HEK293 (cell line): ENCODE measurements around the gene PTPN4.

ENCODE experiments used
- CTCF ChIA-PET: fragments of 350-600 bp; formaldehyde crosslinking; extraction: SDS; loops from one replicate; lab custom pipeline; 2021; ENCODE audit warnings: antibody characterized with exemption; lab: Yijun Ruan, JAX
- POLR2A ChIA-PET: fragments of 300-600 bp; formaldehyde crosslinking; extraction: SDS; loops from one replicate; lab custom pipeline; 2020; ENCODE audit warnings: antibody characterized with exemption, inconsistent platforms; lab: Yijun Ruan, JAX
- H3K27ac ChIP-seq: fragments of 200-500 bp; sonication (Bioruptor generic); 2 replicates; pipeline ENCODE4 v1.5.1; 2014; ENCODE audit warnings: low read depth, low read length, control low read depth, inconsistent platforms; ENCODE audit errors: extremely low read depth
- H3K36me3 ChIP-seq, 2 experiments: fragments of 200-500 bp in 1 of 2; sonication (Bioruptor generic) in 1 of 2; 1 replicate in 1 of 2; 2 replicates in 1 of 2; pipeline ENCODE4 v1.5.1; 2014 to 2017; ENCODE audit warnings: inconsistent platforms in 2 of 2, low read length in 2 of 2; ENCODE audit not compliant: control insufficient read depth in 2 of 2, insufficient read depth in 1 of 2
- H3K4me1 ChIP-seq: fragments of 200-500 bp; sonication (Bioruptor generic); 2 replicates; pipeline ENCODE4 v1.5.1; 2014; ENCODE audit warnings: mild to moderate bottlenecking, low read length, inconsistent platforms; ENCODE audit not compliant: control insufficient read depth, insufficient read depth
- H3K4me3 ChIP-seq: 2 replicates; pipeline ENCODE4 v1.5.1; 2011; ENCODE audit warnings: low read depth, mild to moderate bottlenecking, control low read depth, low read length, moderate library complexity
- H3K9me3 ChIP-seq: fragments of 200-500 bp; sonication (Bioruptor generic); 2 replicates; pipeline ENCODE4 v1.5.1; 2014; ENCODE audit warnings: low read depth, low read length, inconsistent platforms; ENCODE audit not compliant: control insufficient read depth, insufficient read depth
- BCL11B ChIP-seq: fragments of 450-650 bp; formaldehyde crosslinking; IDR thresholded peaks from 2 replicates; pipeline ENCODE4 v1.5.1; 2016; ENCODE audit warnings: low read depth, missing biosample characterization, missing genetic modification characterization
- FEZF1 ChIP-seq: fragments of 450-650 bp; formaldehyde crosslinking; IDR thresholded peaks from 2 replicates; pipeline ENCODE4 v1.5.1; 2016; ENCODE audit warnings: missing biosample characterization, missing genetic modification characterization
- KLF10 ChIP-seq: fragments of 450-650 bp; IDR thresholded peaks from 2 replicates; pipeline ENCODE4 v1.5.1; 2018; ENCODE audit warnings: missing biosample characterization, mild to moderate bottlenecking, missing genetic modification characterization
- SCRT1 ChIP-seq: fragments of 450-650 bp; formaldehyde crosslinking; IDR thresholded peaks from 2 replicates; pipeline ENCODE4 v1.5.1; 2016; ENCODE audit warnings: missing biosample characterization, missing genetic modification characterization, borderline replicate concordance
- WT1 ChIP-seq: fragments of 450-650 bp; formaldehyde crosslinking; IDR thresholded peaks from 2 replicates; pipeline ENCODE4 v1.5.1; 2016; ENCODE audit warnings: missing biosample characterization, missing genetic modification characterization
- YY1 ChIP-seq: fragments of 450-650 bp; formaldehyde crosslinking; IDR thresholded peaks from 2 replicates; pipeline ENCODE4 v1.5.1; 2018; ENCODE audit warnings: missing biosample characterization, missing genetic modification characterization
- ZNF10 ChIP-seq: fragments of 450-650 bp; formaldehyde crosslinking; IDR thresholded peaks from 2 replicates; pipeline ENCODE4 v1.5.1; 2017; ENCODE audit warnings: missing biosample characterization, missing genetic modification characterization
- ZNF175 ChIP-seq: fragments of 450-650 bp; formaldehyde crosslinking; IDR thresholded peaks from 2 replicates; pipeline ENCODE4 v1.5.1; 2016; ENCODE audit warnings: missing biosample characterization, missing genetic modification characterization
- ZNF350 ChIP-seq: fragments of 450-650 bp; formaldehyde crosslinking; IDR thresholded peaks from 2 replicates; pipeline ENCODE4 v1.5.0; 2017; ENCODE audit warnings: missing biosample characterization, mild to moderate bottlenecking, missing genetic modification characterization
- ZNF394 ChIP-seq: fragments of 450-650 bp; formaldehyde crosslinking; IDR thresholded peaks from 2 replicates; pipeline ENCODE4 v1.5.1; 2016; ENCODE audit warnings: missing biosample characterization, missing genetic modification characterization, mild to moderate bottlenecking, moderate library complexity, borderline replicate concordance
- ZNF404 ChIP-seq: fragments of 450-650 bp; formaldehyde crosslinking; IDR thresholded peaks from 2 replicates; pipeline ENCODE4 v1.5.1; 2017; ENCODE audit warnings: missing biosample characterization, missing genetic modification characterization
- ZNF529 ChIP-seq: fragments of 450-650 bp; formaldehyde crosslinking; IDR thresholded peaks from 2 replicates; pipeline ENCODE4 v1.5.1; 2017; ENCODE audit warnings: missing genetic modification characterization, missing biosample characterization; ENCODE audit not compliant: insufficient replicate concordance
- ZNF548 ChIP-seq: fragments of 450-650 bp; formaldehyde crosslinking; IDR thresholded peaks from 2 replicates; pipeline ENCODE4 v1.5.1; 2016; ENCODE audit warnings: missing biosample characterization, missing genetic modification characterization
- ZNF600 ChIP-seq: fragments of 450-650 bp; formaldehyde crosslinking; IDR thresholded peaks from 2 replicates; pipeline ENCODE4 v1.5.1; 2016; ENCODE audit warnings: missing biosample characterization, missing genetic modification characterization
- TF ChIP-seq, protein P1 (sequence below): sonication (generic); formaldehyde crosslinking; IDR thresholded peaks from 2 replicates; pipeline ENCODE4 v1.8.1; 2022; ENCODE audit warnings: mild to moderate bottlenecking, moderate library complexity, missing genetic modification reagents
- TF ChIP-seq, protein P2 (sequence below): fragments of 450-650 bp; formaldehyde crosslinking; IDR thresholded peaks from 2 replicates; pipeline ENCODE4 v1.5.1; 2016; ENCODE audit warnings: missing biosample characterization, missing genetic modification characterization, borderline replicate concordance
- TF ChIP-seq, protein P3 (sequence below): fragments of 450-650 bp; formaldehyde crosslinking; IDR thresholded peaks from 2 replicates; pipeline ENCODE4 v1.5.1; 2016; ENCODE audit warnings: missing biosample characterization, missing genetic modification characterization
- TF ChIP-seq, protein P4 (sequence below): fragments of 450-650 bp; formaldehyde crosslinking; IDR thresholded peaks from 2 replicates; pipeline ENCODE4 v1.5.1; 2016; ENCODE audit warnings: missing biosample characterization, missing genetic modification characterization
- TF ChIP-seq, protein P5 (sequence below): fragments of 450-650 bp; formaldehyde crosslinking; IDR thresholded peaks from 2 replicates; pipeline ENCODE4; 2016; ENCODE audit warnings: missing biosample characterization, missing genetic modification characterization
- TF ChIP-seq, protein P6 (sequence below): IDR thresholded peaks from 2 replicates; pipeline ENCODE4 v1.6.1; 2011; ENCODE audit warnings: mild to moderate bottlenecking, low read depth, low read length, borderline replicate concordance

Gene PTPN4

DNA sequence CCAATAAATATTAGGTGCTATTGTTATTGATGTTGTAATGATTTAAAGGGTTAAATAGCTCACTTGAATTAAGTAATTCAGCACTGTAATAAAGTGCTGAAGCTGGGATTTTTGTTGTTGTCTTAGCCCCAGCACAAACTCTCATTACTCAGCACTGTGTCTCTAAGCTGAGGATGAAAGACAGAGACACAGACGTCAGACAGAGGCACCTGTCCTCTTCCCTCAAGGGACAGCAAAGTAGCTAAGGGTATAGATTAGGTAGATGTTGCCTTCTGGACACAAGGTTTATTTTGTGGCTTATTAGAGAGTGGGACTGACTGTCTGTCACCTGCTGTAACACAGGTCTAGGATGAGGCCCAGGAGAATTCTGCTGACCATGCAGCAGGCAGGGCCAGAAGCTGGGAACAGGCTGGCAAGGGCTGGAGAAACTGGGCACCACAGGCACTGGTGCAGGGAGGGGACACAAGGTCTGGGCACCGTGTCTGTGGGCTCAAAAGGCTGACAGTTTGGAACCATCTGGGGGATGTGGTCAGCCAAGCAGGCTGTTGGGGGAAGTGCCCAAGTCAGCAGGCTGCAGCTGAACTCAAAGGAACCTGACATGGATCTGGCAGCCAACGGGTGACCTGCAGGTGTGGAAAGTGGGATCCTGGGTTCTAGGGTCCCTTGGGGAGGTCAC lies 20.0 kb upstream of the PTPN4 start:
- CTCF ChIA-PET, result interaction anchor here (0.5 to 1.4 kb wide), 4 partner anchors 9 to 212 kb away, joined by 3 to 4 read pairs (median 3); no protein-coding TSS in a partner anchor
- no peaks in the 10 kb centered on the region for H3K36me3 ChIP-seq
- no peak overlapping the region for H3K4me3 ChIP-seq
- no peak overlapping the region for H3K27ac ChIP-seq
- H3K4me1 ChIP-seq, result no peaks in the 10 kb centered on the region
- TF ChIP-seq ZNF548 (no peak), KLF10 (no peak), ZNF529 (tag by site-specific recombination) (no peak), YY1 (tag by site-specific recombination) (no peak), ZNF10 (tag by site-specific recombination) (no peak), ZNF404 (tag by site-specific recombination) (no peak), BCL11B (tag by site-specific recombination) (no peak), WT1 (tag by site-specific recombination) (no peak), ZNF350 (tag by site-specific recombination) (no peak), ZNF175 (tag by site-specific recombination) (no peak), FEZF1 (no peak), ZNF394 (tag by site-specific recombination) (no peak), ZNF600 (no peak), SCRT1 (no peak)
- TF ChIP-seq, protein P1, sequence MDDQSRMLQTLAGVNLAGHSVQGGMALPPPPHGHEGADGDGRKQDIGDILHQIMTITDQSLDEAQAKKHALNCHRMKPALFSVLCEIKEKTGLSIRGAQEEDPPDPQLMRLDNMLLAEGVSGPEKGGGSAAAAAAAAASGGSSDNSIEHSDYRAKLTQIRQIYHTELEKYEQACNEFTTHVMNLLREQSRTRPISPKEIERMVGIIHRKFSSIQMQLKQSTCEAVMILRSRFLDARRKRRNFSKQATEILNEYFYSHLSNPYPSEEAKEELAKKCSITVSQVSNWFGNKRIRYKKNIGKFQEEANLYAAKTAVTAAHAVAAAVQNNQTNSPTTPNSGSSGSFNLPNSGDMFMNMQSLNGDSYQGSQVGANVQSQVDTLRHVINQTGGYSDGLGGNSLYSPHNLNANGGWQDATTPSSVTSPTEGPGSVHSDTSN, result no peak
- TF ChIP-seq, protein P2, sequence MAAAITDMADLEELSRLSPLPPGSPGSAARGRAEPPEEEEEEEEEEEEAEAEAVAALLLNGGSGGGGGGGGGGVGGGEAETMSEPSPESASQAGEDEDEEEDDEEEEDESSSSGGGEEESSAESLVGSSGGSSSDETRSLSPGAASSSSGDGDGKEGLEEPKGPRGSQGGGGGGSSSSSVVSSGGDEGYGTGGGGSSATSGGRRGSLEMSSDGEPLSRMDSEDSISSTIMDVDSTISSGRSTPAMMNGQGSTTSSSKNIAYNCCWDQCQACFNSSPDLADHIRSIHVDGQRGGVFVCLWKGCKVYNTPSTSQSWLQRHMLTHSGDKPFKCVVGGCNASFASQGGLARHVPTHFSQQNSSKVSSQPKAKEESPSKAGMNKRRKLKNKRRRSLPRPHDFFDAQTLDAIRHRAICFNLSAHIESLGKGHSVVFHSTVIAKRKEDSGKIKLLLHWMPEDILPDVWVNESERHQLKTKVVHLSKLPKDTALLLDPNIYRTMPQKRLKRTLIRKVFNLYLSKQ, result no peak
- TF ChIP-seq, protein P3, sequence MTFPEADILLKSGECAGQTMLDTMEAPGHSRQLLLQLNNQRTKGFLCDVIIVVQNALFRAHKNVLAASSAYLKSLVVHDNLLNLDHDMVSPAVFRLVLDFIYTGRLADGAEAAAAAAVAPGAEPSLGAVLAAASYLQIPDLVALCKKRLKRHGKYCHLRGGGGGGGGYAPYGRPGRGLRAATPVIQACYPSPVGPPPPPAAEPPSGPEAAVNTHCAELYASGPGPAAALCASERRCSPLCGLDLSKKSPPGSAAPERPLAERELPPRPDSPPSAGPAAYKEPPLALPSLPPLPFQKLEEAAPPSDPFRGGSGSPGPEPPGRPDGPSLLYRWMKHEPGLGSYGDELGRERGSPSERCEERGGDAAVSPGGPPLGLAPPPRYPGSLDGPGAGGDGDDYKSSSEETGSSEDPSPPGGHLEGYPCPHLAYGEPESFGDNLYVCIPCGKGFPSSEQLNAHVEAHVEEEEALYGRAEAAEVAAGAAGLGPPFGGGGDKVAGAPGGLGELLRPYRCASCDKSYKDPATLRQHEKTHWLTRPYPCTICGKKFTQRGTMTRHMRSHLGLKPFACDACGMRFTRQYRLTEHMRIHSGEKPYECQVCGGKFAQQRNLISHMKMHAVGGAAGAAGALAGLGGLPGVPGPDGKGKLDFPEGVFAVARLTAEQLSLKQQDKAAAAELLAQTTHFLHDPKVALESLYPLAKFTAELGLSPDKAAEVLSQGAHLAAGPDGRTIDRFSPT (tag by site-specific recombination), result no peak
- TF ChIP-seq, protein P4, sequence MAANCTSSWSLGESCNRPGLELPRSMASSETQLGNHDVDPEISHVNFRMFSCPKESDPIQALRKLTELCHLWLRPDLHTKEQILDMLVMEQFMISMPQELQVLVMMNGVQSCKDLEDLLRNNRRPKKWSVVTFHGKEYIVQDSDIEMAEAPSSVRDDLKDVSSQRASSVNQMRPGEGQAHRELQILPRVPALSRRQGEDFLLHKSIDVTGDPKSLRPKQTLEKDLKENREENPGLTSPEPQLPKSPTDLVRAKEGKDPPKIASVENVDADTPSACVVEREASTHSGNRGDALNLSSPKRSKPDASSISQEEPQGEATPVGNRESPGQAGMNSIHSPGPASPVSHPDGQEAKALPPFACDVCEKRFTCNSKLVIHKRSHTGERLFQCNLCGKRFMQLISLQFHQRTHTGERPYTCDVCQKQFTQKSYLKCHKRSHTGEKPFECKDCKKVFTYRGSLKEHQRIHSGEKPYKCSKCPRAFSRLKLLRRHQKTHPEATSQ, result no peak
- TF ChIP-seq, protein P5, sequence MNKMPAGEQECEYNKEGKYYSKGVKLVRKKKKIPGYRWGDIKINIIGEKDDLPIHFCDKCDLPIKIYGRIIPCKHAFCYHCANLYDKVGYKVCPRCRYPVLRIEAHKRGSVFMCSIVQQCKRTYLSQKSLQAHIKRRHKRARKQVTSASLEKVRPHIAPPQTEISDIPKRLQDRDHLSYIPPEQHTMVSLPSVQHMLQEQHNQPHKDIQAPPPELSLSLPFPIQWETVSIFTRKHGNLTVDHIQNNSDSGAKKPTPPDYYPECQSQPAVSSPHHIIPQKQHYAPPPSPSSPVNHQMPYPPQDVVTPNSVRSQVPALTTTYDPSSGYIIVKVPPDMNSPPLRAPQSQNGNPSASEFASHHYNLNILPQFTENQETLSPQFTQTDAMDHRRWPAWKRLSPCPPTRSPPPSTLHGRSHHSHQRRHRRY (tag by site-specific recombination), result no peak
- TF ChIP-seq, protein P6, sequence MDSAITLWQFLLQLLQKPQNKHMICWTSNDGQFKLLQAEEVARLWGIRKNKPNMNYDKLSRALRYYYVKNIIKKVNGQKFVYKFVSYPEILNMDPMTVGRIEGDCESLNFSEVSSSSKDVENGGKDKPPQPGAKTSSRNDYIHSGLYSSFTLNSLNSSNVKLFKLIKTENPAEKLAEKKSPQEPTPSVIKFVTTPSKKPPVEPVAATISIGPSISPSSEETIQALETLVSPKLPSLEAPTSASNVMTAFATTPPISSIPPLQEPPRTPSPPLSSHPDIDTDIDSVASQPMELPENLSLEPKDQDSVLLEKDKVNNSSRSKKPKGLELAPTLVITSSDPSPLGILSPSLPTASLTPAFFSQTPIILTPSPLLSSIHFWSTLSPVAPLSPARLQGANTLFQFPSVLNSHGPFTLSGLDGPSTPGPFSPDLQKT, result no peak
- H3K9me3 ChIP-seq, result no peaks in the 10 kb centered on the region
- POLR2A ChIA-PET, result interaction anchor here (1.2 kb wide), 1 partner anchor 20 kb away, joined by 5 read pairs; the partner anchor contains the start of gene PTPN4
